IMR-90 (cell line): ENCODE measurements around the gene STOML2. TPM values are rescaled to one million over a fixed set of nuclear protein-coding genes. Genes with fewer than 3 reads are reported as not detected.

Source experiments
- ATAC-seq: fragments of 200-7000 bp; cut with Tn5 transposase; 2 replicates; pipeline ENCODE4 v1.9.1; 2020; ENCODE audit warnings: low read depth, mild to moderate bottlenecking, moderate library complexity
- BruUV-seq: library from RNA; stranded (reverse); fragments of 400-500 nt; replicated peaks from 2 replicates; lab custom pipeline; 2021; lab: Mats Ljungman, UMichigan
- CTCF ChIA-PET: fragments of 300-600 bp; formaldehyde crosslinking; extraction: SDS; loops from one replicate; lab custom pipeline; 2021; ENCODE audit warnings: antibody characterized with exemption; lab: Yijun Ruan, JAX
- POLR2A ChIA-PET: fragments of 300-600 bp; sonication (Branson Sonifier 250); formaldehyde crosslinking; loops from one replicate; lab custom pipeline; 2022; ENCODE audit warnings: antibody characterized with exemption; ENCODE audit not compliant: unreplicated experiment; lab: Charles Lee
- DNase-seq: peaks from one replicate; pipeline ENCODE4 v3.0.0; 2013
- H2AFZ ChIP-seq: replicated peaks from 2 replicates; pipeline ENCODE3; 2013; ENCODE audit warnings: low read length, mild to moderate bottlenecking; ENCODE audit not compliant: poor library complexity
- H2AK5ac ChIP-seq: 2 replicates; pipeline ENCODE4 v1.6.1; 2013; ENCODE audit warnings: low read depth, low read length, inconsistent platforms
- H2AK9ac ChIP-seq: replicated peaks from 2 replicates; pipeline ENCODE3; 2013; ENCODE audit warnings: mild to moderate bottlenecking, low read depth, low read length, moderate library complexity; ENCODE audit not compliant: poor library complexity
- H2BK120ac ChIP-seq: 2 replicates; pipeline ENCODE4 v1.6.1; 2013; ENCODE audit warnings: low read depth, low read length, inconsistent platforms
- H2BK15ac ChIP-seq: 3 replicates; pipeline ENCODE4 v1.6.1; 2013; ENCODE audit warnings: low read depth, low read length, inconsistent platforms
- H2BK20ac ChIP-seq: 2 replicates; pipeline ENCODE4 v1.6.1; 2013; ENCODE audit warnings: low read depth, mild to moderate bottlenecking, inconsistent platforms, low read length, moderate library complexity
- H2BK5ac ChIP-seq: 2 replicates; pipeline ENCODE4 v1.6.1; 2013; ENCODE audit warnings: mild to moderate bottlenecking, low read depth, low read length, inconsistent platforms; ENCODE audit not compliant: poor library complexity, severe bottlenecking
- H3K14ac ChIP-seq: replicated peaks from 2 replicates; pipeline ENCODE4 v1.6.1; 2013; ENCODE audit warnings: low read depth, low read length, inconsistent platforms
- H3K18ac ChIP-seq: 2 replicates; pipeline ENCODE4 v1.6.1; 2013; ENCODE audit warnings: low read depth, low read length, control low read depth
- H3K23ac ChIP-seq: 2 replicates; pipeline ENCODE4 v1.6.1; 2013; ENCODE audit warnings: low read depth, low read length, inconsistent platforms
- H3K27ac ChIP-seq: 2 replicates; pipeline ENCODE4 v1.5.1; 2013; ENCODE audit warnings: mild to moderate bottlenecking, control low read depth, low read length; ENCODE audit not compliant: insufficient read depth
- H3K27me3 ChIP-seq: 2 replicates; pipeline ENCODE4 v1.6.1; 2013; ENCODE audit warnings: low read length; ENCODE audit not compliant: control insufficient read depth, insufficient read depth
- H3K36me3 ChIP-seq: 2 replicates; pipeline ENCODE4 v1.6.1; 2013; ENCODE audit warnings: low read length, mixed read lengths; ENCODE audit not compliant: control insufficient read depth, insufficient read depth
- H3K4ac ChIP-seq: 2 replicates; pipeline ENCODE4 v1.6.1; 2013; ENCODE audit warnings: low read depth, low read length, inconsistent platforms
- H3K4me1 ChIP-seq: 2 replicates; pipeline ENCODE4 v1.6.1; 2013; ENCODE audit warnings: low read length, mixed read lengths; ENCODE audit not compliant: control insufficient read depth, insufficient read depth
- H3K4me2 ChIP-seq: 2 replicates; pipeline ENCODE4 v1.6.1; 2013; ENCODE audit warnings: low read depth, mild to moderate bottlenecking, control low read depth, low read length, moderate library complexity
- H3K4me3 ChIP-seq: 2 replicates; pipeline ENCODE4 v1.5.1; 2013; ENCODE audit warnings: low read depth, mild to moderate bottlenecking, control low read depth, low read length, moderate library complexity; ENCODE audit not compliant: insufficient read depth
- H3K56ac ChIP-seq: 2 replicates; pipeline ENCODE4 v1.6.1; 2013; ENCODE audit warnings: low read length, inconsistent platforms; ENCODE audit not compliant: insufficient read depth; ENCODE audit errors: extremely low read depth
- H3K79me1 ChIP-seq, 2 experiments: 2 replicates each; pipeline ENCODE4 v1.6.1; 2013; ENCODE audit warnings: low read length in 2 of 2, inconsistent platforms in 1 of 2, low read depth in 1 of 2
- H3K9ac ChIP-seq: 2 replicates; pipeline ENCODE4 v1.6.1; 2013; ENCODE audit warnings: low read depth, low read length, control low read depth
- H3K9me1 ChIP-seq: 2 replicates; pipeline ENCODE4 v1.6.1; 2013; ENCODE audit warnings: low read length, inconsistent platforms; ENCODE audit not compliant: insufficient read depth
- H3K9me3 ChIP-seq: 2 replicates; pipeline ENCODE4 v1.6.1; 2013; ENCODE audit warnings: low read length; ENCODE audit not compliant: control insufficient read depth, insufficient read depth
- H4K20me1 ChIP-seq: 2 replicates; pipeline ENCODE4 v1.6.1; 2013; ENCODE audit warnings: low read length, inconsistent platforms; ENCODE audit not compliant: insufficient read depth
- H4K5ac ChIP-seq: 2 replicates; pipeline ENCODE4 v1.6.1; 2013; ENCODE audit warnings: mild to moderate bottlenecking, low read depth, low read length, control low read depth
- H4K8ac ChIP-seq, 2 experiments: 2 replicates each; pipeline ENCODE4 v1.6.1; 2013; ENCODE audit warnings: low read depth in 2 of 2, low read length in 2 of 2, control low read depth in 1 of 2, inconsistent platforms in 1 of 2
- H4K91ac ChIP-seq: 2 replicates; pipeline ENCODE4 v1.6.1; 2013; ENCODE audit warnings: low read depth, low read length, inconsistent platforms; ENCODE audit not compliant: insufficient read depth
- CEBPB ChIP-seq: IDR thresholded peaks from 2 replicates; pipeline ENCODE4 v1.6.1; 2012; ENCODE audit warnings: low read depth, low read length, improper control_type of control experiment
- CHD1 ChIP-seq: IDR thresholded peaks from 2 replicates; pipeline ENCODE4 v1.6.1; 2012; ENCODE audit warnings: low read depth, low read length, improper control_type of control experiment
- FOS ChIP-seq: fragments of 150-350 bp; IDR thresholded peaks from 2 replicates; pipeline ENCODE4 v1.6.1; 2016; ENCODE audit warnings: low read depth, low read length
- MAFK ChIP-seq: IDR thresholded peaks from 2 replicates; pipeline ENCODE4 v1.6.1; 2012; ENCODE audit warnings: low read depth, low read length, improper control_type of control experiment
- MAZ ChIP-seq: IDR thresholded peaks from 2 replicates; pipeline ENCODE4 v1.6.1; 2012; ENCODE audit warnings: low read depth, mild to moderate bottlenecking, low read length, improper control_type of control experiment, moderate library complexity, borderline replicate concordance
- MXI1 ChIP-seq: IDR thresholded peaks from 2 replicates; pipeline ENCODE4 v1.6.1; 2012; ENCODE audit warnings: low read depth, mild to moderate bottlenecking, low read length, moderate library complexity, borderline replicate concordance
- POLR2A ChIP-seq: IDR thresholded peaks from 2 replicates; pipeline ENCODE4 v1.6.1; 2012; ENCODE audit warnings: mild to moderate bottlenecking, low read depth, low read length
- RCOR1 ChIP-seq: IDR thresholded peaks from 2 replicates; pipeline ENCODE4 v1.6.1; 2012; ENCODE audit warnings: mild to moderate bottlenecking, low read length, improper control_type of control experiment; ENCODE audit not compliant: insufficient replicate concordance
- SMC3 ChIP-seq: fragments of 150-350 bp; IDR thresholded peaks from 2 replicates; pipeline ENCODE4 v1.6.1; 2016; ENCODE audit warnings: low read depth, mild to moderate bottlenecking, antibody characterized with exemption, low read length, moderate library complexity
- USF2 ChIP-seq: fragments of 150-350 bp; IDR thresholded peaks from 2 replicates; pipeline ENCODE4 v1.6.1; 2017; ENCODE audit warnings: mild to moderate bottlenecking, antibody characterized with exemption, low read length, low read depth
- WGBS, 2 experiments: methylation state at CpG; one replicate each; pipeline versions ENCODE4 v1.1.5 to v1.1.7; 2013; ENCODE audit warnings: missing lambda C conversion rate in 2 of 2; ENCODE audit not compliant: insufficient read length in 1 of 2; ENCODE audit errors: extremely low coverage in 2 of 2; 5-methylcytosine and 5-hydroxymethylcytosine counted together
- dilution Hi-C: fragments of 300-500 bp; cut with HindIII; formaldehyde crosslinking; loops from one replicate; pipeline ENCODE4 v1.14.3; 2018; ENCODE audit warnings: low sequenced_read_pairs; ENCODE audit not compliant: unreplicated experiment
- in situ Hi-C: fragments of 300-500 bp; cut with MboI; formaldehyde crosslinking; loops from 3 replicates; pipeline ENCODE4 v1.14.3; 2019; ENCODE audit warnings: low sequenced_read_pairs, inconsistent platforms, mixed read lengths
- intact Hi-C: fragments of 100-400 bp; cut with micrococcal nuclease; formaldehyde crosslinking; loops from 2 replicates; pipeline ENCODE4 v1.10.0; 2022
- polyA plus RNA-seq, 3 experiments: library from polyadenylated mRNA; depleted of rRNA; stranded (reverse); fragments of >200 nt; gene quantifications; 2 replicates each; pipeline ENCODE4 v1.2.3, GENCODE V29; 2012; ENCODE audit warnings: low replicate concordance in 1 of 3
- total RNA-seq: library from RNA; depleted of rRNA; stranded (reverse); fragments of >200 nt; gene quantifications from 2 replicates; pipeline ENCODE4 v1.2.3, GENCODE V29; 2012
- TF ChIP-seq, protein P1 (sequence below): fragments of 150-350 bp; IDR thresholded peaks from 2 replicates; pipeline ENCODE4 v1.6.1; 2016; ENCODE audit warnings: low read depth, mild to moderate bottlenecking, low read length, moderate library complexity, borderline replicate concordance
- TF ChIP-seq, protein P2 (sequence below): conservative IDR thresholded peaks from 2 replicates; pipeline ENCODE4 v1.5.1; 2012; ENCODE audit warnings: mild to moderate bottlenecking, low read depth, low read length, improper control_type of control experiment

The STOML2 gene
- total and polyA plus RNA-seq, 2 of the 4 experiments (the other 2 are of a cell fraction), result 177 to 250 TPM

GRCh38 chr9:35111001-35111933, 8.3 kb upstream of the STOML2 start:
- Histone ChIP-seq H3K4me3 (peak overlapping the region; percentile 75), H3K4ac (peak overlapping the region; percentile 92), H4K91ac (peak overlapping the region; percentile 92), H3K79me1 (peaks cover 25 to 60% of the 10 kb centered on the region in 2 experiments; a peak in 3 of 4 replicates), H2BK120ac (peak overlapping the region; percentile 89), H4K20me1 (peaks cover 12% of the 10 kb centered on the region; the same call in 1 of the 2 replicates), H3K4me1 (peaks cover 23% of the 10 kb centered on the region), H4K5ac (peak overlapping the region; percentile 63), H3K36me3 (peaks cover 14% of the 10 kb centered on the region), H2BK20ac (peak overlapping the region; percentile 75), H3K23ac (peak overlapping the region; percentile 92), H2BK15ac (peak overlapping the region; percentile 76; the same call in 2 of the 3 replicates), H3K56ac (peak overlapping the region; percentile 87), H3K27ac (peak overlapping the region; percentile 87), H3K27me3 (no peaks in the 10 kb centered on the region), H3K14ac (peak overlapping the region; percentile 97), H2AFZ (peak overlapping the region; percentile 89), H3K9me3 (no peaks in the 10 kb centered on the region), H3K4me2 (peak overlapping the region; percentile 93), H2AK9ac (peak overlapping the region; percentile 98), H3K9ac (peak overlapping the region; percentile 89), H4K8ac (peak overlapping the region; percentile 68 to 89), H3K18ac (peak overlapping the region; percentile 55), H3K9me1 (peaks cover 17% of the 10 kb centered on the region), H2AK5ac (peak overlapping the region; percentile 68), H2BK5ac (peak overlapping the region; percentile 81)
- in situ Hi-C loops, result no loop called here
- POLR2A ChIA-PET, result interaction anchor here (0.6 to 0.9 kb wide), 3 partner anchors 39 to 419 kb away, joined by 3 to 4 read pairs (median 3); partner anchors contain the start of gene VCP
- WGBS, 2 experiments, result 1% methylated on average over 34 of the region's 57 CpGs; no CpG with 5 or more reads in 1 of the 2 experiments
- intact Hi-C loops, result no loop called here
- dilution Hi-C loops, result no loop called here
- CTCF ChIA-PET, result interaction anchor here (1.1 kb wide), 1 partner anchor 492 kb away, joined by 3 read pairs; no protein-coding TSS in a partner anchor
- peak; percentile 99 for DNase-seq
- no TSS peak for BruUV-seq
- ATAC-seq, result peak; percentile 75
- TF ChIP-seq SMC3 (no peak), CHD1 (no peak), POLR2A (peak; percentile 89), MXI1 (peak; percentile 65; the same call in 1 of the 2 replicates), USF2 (0 out of 2 replicates have a peak, but pooled peaks have one; percentile 39), MAZ (peak; percentile 70; the same call in 1 of the 2 replicates), FOS (peak; percentile 28; the same call in 1 of the 2 replicates), MAFK (no peak), RCOR1 (no peak), CEBPB (peak; percentile 62)
- TF ChIP-seq, protein P1, sequence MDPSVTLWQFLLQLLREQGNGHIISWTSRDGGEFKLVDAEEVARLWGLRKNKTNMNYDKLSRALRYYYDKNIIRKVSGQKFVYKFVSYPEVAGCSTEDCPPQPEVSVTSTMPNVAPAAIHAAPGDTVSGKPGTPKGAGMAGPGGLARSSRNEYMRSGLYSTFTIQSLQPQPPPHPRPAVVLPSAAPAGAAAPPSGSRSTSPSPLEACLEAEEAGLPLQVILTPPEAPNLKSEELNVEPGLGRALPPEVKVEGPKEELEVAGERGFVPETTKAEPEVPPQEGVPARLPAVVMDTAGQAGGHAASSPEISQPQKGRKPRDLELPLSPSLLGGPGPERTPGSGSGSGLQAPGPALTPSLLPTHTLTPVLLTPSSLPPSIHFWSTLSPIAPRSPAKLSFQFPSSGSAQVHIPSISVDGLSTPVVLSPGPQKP, result no peak
- TF ChIP-seq, protein P2, sequence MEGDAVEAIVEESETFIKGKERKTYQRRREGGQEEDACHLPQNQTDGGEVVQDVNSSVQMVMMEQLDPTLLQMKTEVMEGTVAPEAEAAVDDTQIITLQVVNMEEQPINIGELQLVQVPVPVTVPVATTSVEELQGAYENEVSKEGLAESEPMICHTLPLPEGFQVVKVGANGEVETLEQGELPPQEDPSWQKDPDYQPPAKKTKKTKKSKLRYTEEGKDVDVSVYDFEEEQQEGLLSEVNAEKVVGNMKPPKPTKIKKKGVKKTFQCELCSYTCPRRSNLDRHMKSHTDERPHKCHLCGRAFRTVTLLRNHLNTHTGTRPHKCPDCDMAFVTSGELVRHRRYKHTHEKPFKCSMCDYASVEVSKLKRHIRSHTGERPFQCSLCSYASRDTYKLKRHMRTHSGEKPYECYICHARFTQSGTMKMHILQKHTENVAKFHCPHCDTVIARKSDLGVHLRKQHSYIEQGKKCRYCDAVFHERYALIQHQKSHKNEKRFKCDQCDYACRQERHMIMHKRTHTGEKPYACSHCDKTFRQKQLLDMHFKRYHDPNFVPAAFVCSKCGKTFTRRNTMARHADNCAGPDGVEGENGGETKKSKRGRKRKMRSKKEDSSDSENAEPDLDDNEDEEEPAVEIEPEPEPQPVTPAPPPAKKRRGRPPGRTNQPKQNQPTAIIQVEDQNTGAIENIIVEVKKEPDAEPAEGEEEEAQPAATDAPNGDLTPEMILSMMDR, result no peak
